H1 (cell line): ENCODE results near the gene PAX3.

Experiments
- BACH1 ChIP-seq: IDR thresholded peaks from 2 replicates; pipeline ENCODE4 v1.6.1; 2012; ENCODE audit warnings: low read length, improper control_type of control experiment
- CTCF ChIP-seq, 3 experiments: IDR thresholded peaks; 1 replicate in 2 of 3; 2 replicates in 1 of 3; pipeline versions ENCODE4 v1.5.1 to v1.6.1; 2011; ENCODE audit warnings: low read length in 3 of 3, mild to moderate bottlenecking in 3 of 3, inconsistent platforms in 2 of 3, low read depth in 1 of 3, moderate library complexity in 1 of 3; ENCODE audit not compliant: insufficient read depth in 1 of 3; ENCODE audit errors: control extremely low read depth in 1 of 3
- RAD21 ChIP-seq, 2 experiments: IDR thresholded peaks in 1 of 2; conservative IDR thresholded peaks in 1 of 2; 2 replicates each; pipeline ENCODE4 v1.6.1; 2011; ENCODE audit warnings: low read depth in 2 of 2, low read length in 2 of 2, improper control_type of control experiment in 1 of 2, inconsistent platforms in 1 of 2, mild to moderate bottlenecking in 1 of 2, moderate library complexity in 1 of 2
- SIN3A ChIP-seq, 2 experiments: IDR thresholded peaks in 1 of 2; conservative IDR thresholded peaks in 1 of 2; 2 replicates each; pipeline ENCODE4 v1.6.1; 2011 to 2012; ENCODE audit warnings: low read length in 2 of 2, improper control_type of control experiment in 1 of 2, low read depth in 1 of 2, mild to moderate bottlenecking in 1 of 2
- TAF1 ChIP-seq: IDR thresholded peaks from 2 replicates; pipeline ENCODE4 v1.6.1; 2011; ENCODE audit warnings: mild to moderate bottlenecking, low read depth, low read length
- YY1 ChIP-seq: IDR thresholded peaks from 2 replicates; pipeline ENCODE4 v1.6.1; 2011; ENCODE audit warnings: low read depth, mild to moderate bottlenecking, low read length

GRCh38 chr2:222309361-222309760, 10.6 kb upstream of the PAX3 start:
- TF ChIP-seq BACH1 (no peak), YY1 (no peak), SIN3A (conservative IDR thresholded peaks at IDR 0.05 in 1 of 2, IDR thresholded peaks at IDR 0.05 in 1 of 2; ENCODE audit: low read depth in 1 of 2, low read length in 2 of 2) (no peak), RAD21 (IDR thresholded peaks at IDR 0.05 in 1 of 2, conservative IDR thresholded peaks at IDR 0.05 in 1 of 2; ENCODE audit: low read depth in 2 of 2, low read length in 2 of 2) (no peak), CTCF (IDR thresholded peaks at IDR 0.05; ENCODE audit: control extremely low read depth in 1 of 3, insufficient read depth in 1 of 3, low read depth in 1 of 3, low read length in 3 of 3) (no peak), TAF1 (no peak)
